Erythroblast (primary cell): ENCODE results near the gene ARL4A.

Source experiments
- GATA1 ChIP-seq: IDR thresholded peaks from 2 replicates; pipeline ENCODE4 v1.6.1; 2011; ENCODE audit warnings: low read depth, mild to moderate bottlenecking, control low read depth, low read length, moderate library complexity
- POLR2A ChIP-seq: IDR thresholded peaks from 2 replicates; pipeline ENCODE4 v1.6.1; 2011; ENCODE audit warnings: mild to moderate bottlenecking, low read length

DNA sequence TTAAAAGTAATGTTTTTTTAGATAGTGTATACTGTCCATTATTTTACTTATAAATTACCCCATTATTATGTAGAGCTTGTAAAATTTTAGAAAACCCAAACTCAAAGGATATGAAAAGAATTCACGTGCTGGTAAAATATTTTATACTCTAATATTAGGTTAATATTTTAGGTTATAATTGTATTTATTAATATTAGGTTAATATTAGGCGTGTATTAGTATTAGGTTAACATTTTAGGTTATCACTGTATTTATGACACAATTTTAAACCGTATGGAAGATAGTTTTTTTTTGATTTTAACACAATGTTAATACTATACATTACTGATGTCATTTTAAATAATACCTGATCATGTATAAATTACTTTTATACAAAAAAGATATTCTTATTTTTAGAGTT lies 48.5 kb downstream of the ARL4A start:
- TF ChIP-seq POLR2A (no peak), GATA1 (no peak)
